ENCODE data around the gene CACNA2D1. TPM values are rescaled to one million over a fixed set of nuclear protein-coding genes. Genes with fewer than 3 reads are reported as not detected.

Gene CACNA2D1
- total RNA-seq (2021; ENCODE audit: unreplicated experiment) (9.8 TPM), Bru-seq, nascent RNA (percentile 55 among the genes with signal in this experiment), BruChase-seq, experiment 1, labeled RNA remaining after a 2-hour chase (percentile 48 among the genes with signal in this experiment), BruChase-seq, experiment 2, labeled RNA remaining after a 6-hour chase (percentile 46 among the genes with signal in this experiment)
- polyA plus RNA-seq (2012; ENCODE audit: insufficient read length): 3.1 TPM
- long read RNA-seq, partial matches to known transcripts: 1 of 15 reads
- long read RNA-seq, other reads (novel, unspliced or antisense): 14 of 15 reads

GRCh38 chr7:82443547-82444219 lies at the start of gene CACNA2D1:
TSS of gene CACNA2D1 (minus strand) at chr7:82443777.
- no TSS peak for BruUV-seq (replicated peaks)
- no peaks in the 10 kb centered on the region for H3K4me1 ChIP-seq (ENCODE audit: control insufficient read depth, insufficient read depth, low read length)
- TF ChIP-seq REST (IDR thresholded peaks at IDR 0.05; ENCODE audit: insufficient read depth in 1 of 2, low read depth in 2 of 2, low read length in 1 of 2): no peak
- no peak for TF ChIP-seq POLR2AphosphoS5 (IDR thresholded peaks at IDR 0.05; ENCODE audit: low read depth, low read length)
- TF ChIP-seq SIN3A (IDR thresholded peaks at IDR 0.05; ENCODE audit: borderline replicate concordance, insufficient read depth, low read depth, low read length): no peak
- TF ChIP-seq CTCF (IDR thresholded peaks at IDR 0.05): no peak
- TF ChIP-seq TCF7L2 (IDR thresholded peaks at IDR 0.05; ENCODE audit: low read depth, low read length): no peak
- peak; percentile 91 for ATAC-seq
- no peaks in the 10 kb centered on the region for H3K36me3 ChIP-seq (ENCODE audit: control insufficient read depth, insufficient read depth, low read length)
- DNase-seq (ENCODE audit: low read depth, low spot score): no peak
- peak within 1 kb of the TSS; percentile 60 to 79 for H3K4me3 ChIP-seq (ENCODE audit: low read depth in 2 of 2, low read length in 2 of 2)
- in situ Hi-C loops (cut with HindIII; ENCODE audit: low pct_unique_long_range_greater_than_20kb, low sequenced_read_pairs) (no loop called here), intact Hi-C loops (cut with micrococcal nuclease; ENCODE audit: unreplicated experiment) (loop anchor here (10.0 kb wide), 1 partner anchor 131 kb away; no protein-coding TSS in a partner anchor)
- CTCF ChIA-PET: no interaction called here
- no peak within 1 kb of the TSS for H3K27ac ChIP-seq (ENCODE audit: low read length)
- POLR2A ChIA-PET: no interaction called here
- no peaks in the 10 kb centered on the region for H3K9me3 ChIP-seq (ENCODE audit: control insufficient read depth, insufficient read depth, low read depth, low read length)
- H3K27me3 ChIP-seq (ENCODE audit: control insufficient read depth, insufficient read depth, low read length): peaks cover 28% of the 10 kb centered on the region

- no TSS peak for BruUV-seq (replicated peaks)
- Histone ChIP-seq H3K4me1 (ENCODE audit: control insufficient read depth, insufficient read depth, low read length) (no peaks in the 10 kb centered on the region), H3K9me3 (ENCODE audit: control insufficient read depth, insufficient read depth, low read depth, low read length) (no peaks in the 10 kb centered on the region), H3K36me3 (ENCODE audit: control insufficient read depth, insufficient read depth, low read length) (no peaks in the 10 kb centered on the region; the same call in 1 of the 2 replicates), H3K27me3 (ENCODE audit: control insufficient read depth, insufficient read depth, low read length) (peaks cover 2% of the 10 kb centered on the region; the same call in 1 of the 2 replicates), H3K4me3 (ENCODE audit: low read depth in 2 of 2, low read length in 2 of 2) (no peak overlapping the region), H3K27ac (ENCODE audit: low read length) (no peak overlapping the region)
- ChIA-PET POLR2A (no interaction called here), CTCF (interaction anchor here (0.6 kb wide), 2 partner anchors 23 to 436 kb away, joined by 3 to 7 read pairs; no protein-coding TSS in a partner anchor)
- in situ Hi-C loops (cut with HindIII; ENCODE audit: low pct_unique_long_range_greater_than_20kb, low sequenced_read_pairs) (no loop called here), intact Hi-C loops (cut with micrococcal nuclease; ENCODE audit: unreplicated experiment) (loop anchor here (5.0 kb wide), 1 partner anchor 249 kb away; no protein-coding TSS in a partner anchor)
- TF ChIP-seq CTCF (IDR thresholded peaks at IDR 0.05) (peak; percentile 70; the same call in 1 of the 2 replicates), REST (IDR thresholded peaks at IDR 0.05; ENCODE audit: insufficient read depth in 1 of 2, low read depth in 2 of 2, low read length in 1 of 2) (no peak)
- DNase-seq (ENCODE audit: low read depth, low spot score) (peak; percentile 28), ATAC-seq (no peak; the same call in 1 of the 2 replicates)
Measured at GRCh38 chr7:82481499-82482097, 38.0 kb upstream of the CACNA2D1 start.
